DND-41 (cell line): ENCODE results near the gene EIF5.

Experiments used
- ATAC-seq: fragments of 200-7000 bp; cut with Tn5 transposase; 3 replicates; pipeline ENCODE4 v1.9.1; 2021; ENCODE audit warnings: low read depth; ENCODE audit not compliant: insufficient read depth
- DNase-seq: peaks from one replicate; pipeline ENCODE4 v3.0.0-alpha.2; 2020
- H2AFZ ChIP-seq: 2 replicates; pipeline ENCODE4 v1.6.0; 2012; ENCODE audit warnings: low read depth, low read length
- H3K27ac ChIP-seq: 2 replicates; pipeline ENCODE4 v1.5.1; 2012; ENCODE audit warnings: low read length, inconsistent platforms
- H3K27me3 ChIP-seq: fragments of 200-600 bp; sonication (generic); 2 replicates; pipeline ENCODE4 v1.6.0; 2012; ENCODE audit warnings: low read length, mild to moderate bottlenecking, inconsistent platforms; ENCODE audit not compliant: insufficient read depth, poor library complexity
- H3K36me3 ChIP-seq: 2 replicates; pipeline ENCODE4 v1.5.1; 2012; ENCODE audit warnings: low read length, inconsistent platforms; ENCODE audit not compliant: insufficient read depth
- H3K4me1 ChIP-seq: 2 replicates; pipeline ENCODE4 v1.5.1; 2012; ENCODE audit warnings: mild to moderate bottlenecking, low read length; ENCODE audit not compliant: insufficient read depth
- H3K4me2 ChIP-seq: 2 replicates; pipeline ENCODE4 v1.6.0; 2012; ENCODE audit warnings: mild to moderate bottlenecking, moderate library complexity, low read length, inconsistent platforms; ENCODE audit not compliant: insufficient read depth
- H3K4me3 ChIP-seq, 2 experiments: fragments of 200-600 bp in 1 of 2; shearing (Covaris generic) in 1 of 2; 2 replicates each; pipeline ENCODE4 v1.5.1; 2012 to 2016; ENCODE audit warnings: inconsistent platforms in 2 of 2, low read length in 2 of 2, mild to moderate bottlenecking in 2 of 2, low read depth in 1 of 2, moderate library complexity in 1 of 2
- H3K79me2 ChIP-seq: 2 replicates; pipeline ENCODE4 v1.6.0; 2012; ENCODE audit warnings: low read length, inconsistent platforms; ENCODE audit not compliant: insufficient read depth
- H3K9ac ChIP-seq: 2 replicates; pipeline ENCODE4 v1.6.0; 2012; ENCODE audit warnings: low read depth, mild to moderate bottlenecking, inconsistent platforms, low read length, moderate library complexity
- H3K9me3 ChIP-seq: 2 replicates; pipeline ENCODE4 v1.5.1; 2012; ENCODE audit warnings: low read length, moderate library complexity, mild to moderate bottlenecking, inconsistent platforms; ENCODE audit not compliant: insufficient read depth, severe bottlenecking
- H4K20me1 ChIP-seq: 2 replicates; pipeline ENCODE4 v1.6.0; 2012; ENCODE audit warnings: low read length; ENCODE audit not compliant: insufficient read depth
- CTCF ChIP-seq: IDR thresholded peaks from 2 replicates; pipeline ENCODE4 v1.5.1; 2012; ENCODE audit warnings: borderline replicate concordance, low read length, moderate library complexity, mild to moderate bottlenecking; ENCODE audit not compliant: poor library complexity, severe bottlenecking; ENCODE audit errors: extremely low read depth
- EZH2 ChIP-seq: IDR thresholded peaks from 3 replicates; pipeline ENCODE4 v1.6.1; 2012; ENCODE audit warnings: borderline replicate concordance, low read depth, mild to moderate bottlenecking, moderate library complexity, low read length, inconsistent platforms; ENCODE audit not compliant: severe bottlenecking

The EIF5 gene

DNA sequence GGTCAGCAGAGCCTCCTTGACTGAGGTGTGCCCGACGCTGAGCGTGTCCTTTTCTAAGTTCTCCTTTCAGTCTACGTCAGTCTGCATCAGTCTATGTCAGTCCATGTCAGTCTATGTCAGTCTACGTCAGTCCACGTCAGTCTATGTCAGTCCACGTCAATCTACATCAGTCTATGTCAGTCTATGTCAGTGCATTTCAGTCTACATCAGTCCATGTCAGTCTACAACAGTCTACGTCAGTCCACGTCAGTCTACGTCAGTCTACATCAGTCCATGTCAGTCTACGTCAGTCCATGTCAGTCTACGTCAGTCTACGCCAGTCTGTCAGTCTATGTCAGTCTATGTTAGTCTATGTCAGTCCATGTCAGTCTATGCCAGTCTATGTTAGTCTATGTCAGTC is 15.9 kb downstream of the EIF5 start:
- H3K27me3 ChIP-seq, result no peaks in the 10 kb centered on the region
- H3K36me3 ChIP-seq, result no peaks in the 10 kb centered on the region
- TF ChIP-seq EZH2 (no peak), CTCF (no peak)
- no peaks in the 10 kb centered on the region for H3K9me3 ChIP-seq
- H3K27ac ChIP-seq, result no peak overlapping the region
- no peak overlapping the region for H3K4me3 ChIP-seq
- no peak overlapping the region for H3K4me2 ChIP-seq
- no peaks in the 10 kb centered on the region for H4K20me1 ChIP-seq
- no peaks in the 10 kb centered on the region for H3K4me1 ChIP-seq
- H2AFZ ChIP-seq, result no peak overlapping the region
- ATAC-seq (no peak), DNase-seq (no peak)
- no peak overlapping the region for H3K9ac ChIP-seq
- H3K79me2 ChIP-seq, result no peaks in the 10 kb centered on the region

DNA sequence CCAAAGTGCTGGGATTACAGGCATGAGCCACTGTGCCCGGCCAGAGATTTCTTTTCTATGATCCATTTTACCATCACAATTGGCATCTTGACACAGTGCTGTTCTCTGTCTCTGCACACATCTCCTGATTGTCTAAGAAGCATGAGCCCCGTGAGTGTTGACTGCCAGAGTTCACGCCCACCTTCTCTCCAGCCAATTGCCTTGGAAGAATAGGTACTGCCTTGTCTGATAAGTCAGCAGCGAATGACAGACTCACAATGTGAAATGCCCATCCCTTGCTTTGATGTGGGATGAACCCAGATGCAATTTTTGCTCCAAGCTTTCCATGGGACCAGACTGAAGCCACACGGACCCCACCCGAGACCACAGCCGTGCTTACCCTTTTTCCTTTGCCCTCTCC is 19.3 kb downstream of the EIF5 start:
- TF ChIP-seq CTCF, result no peak
- TF ChIP-seq EZH2, result no peak
- ATAC-seq, result no peak
- H4K20me1 ChIP-seq, result no peaks in the 10 kb centered on the region
- no peaks in the 10 kb centered on the region for H3K9me3 ChIP-seq
- H3K36me3 ChIP-seq, result no peaks in the 10 kb centered on the region
- peaks cover 8% of the 10 kb centered on the region for H3K4me1 ChIP-seq
- no peaks in the 10 kb centered on the region for H3K79me2 ChIP-seq
- no peak overlapping the region for H3K27ac ChIP-seq
- no peak overlapping the region for H3K4me3 ChIP-seq
- no peak overlapping the region for H2AFZ ChIP-seq
- H3K9ac ChIP-seq, result no peak overlapping the region
- H3K27me3 ChIP-seq, result no peaks in the 10 kb centered on the region
- no peak for DNase-seq
- H3K4me2 ChIP-seq, result no peak overlapping the region

- H3K4me2 ChIP-seq, result no peak overlapping the region
- H3K79me2 ChIP-seq, result no peaks in the 10 kb centered on the region
- H3K27me3 ChIP-seq, result no peaks in the 10 kb centered on the region
- H3K4me1 ChIP-seq, result peaks cover 8% of the 10 kb centered on the region
- H2AFZ ChIP-seq, result no peak overlapping the region
- DNase-seq (no peak), ATAC-seq (no peak)
- no peak overlapping the region for H3K27ac ChIP-seq
- H3K4me3 ChIP-seq, result no peak overlapping the region
- H3K9me3 ChIP-seq, result no peaks in the 10 kb centered on the region
- H3K9ac ChIP-seq, result no peak overlapping the region
- no peaks in the 10 kb centered on the region for H3K36me3 ChIP-seq
- H4K20me1 ChIP-seq, result no peaks in the 10 kb centered on the region
- TF ChIP-seq EZH2 (no peak), CTCF (no peak)
Observed at GRCh38 chr14:103354141-103354540, 20.1 kb downstream of the EIF5 start.
